HG02973 (cell line): Measurements from ENCODE around the gene ASB10.

Source experiments
- ATAC-seq: cut with Tn5 transposase; IDR thresholded peaks from one replicate; pipeline ENCODE4 v1.9.1; 2021; ENCODE audit warnings: moderate library complexity; ENCODE audit not compliant: unreplicated experiment

ASB10 gene

GRCh38 chr7:151189038-151189437 lies 2.0 kb upstream of the ASB10 start:
- no peak for ATAC-seq

- ATAC-seq: no peak
Observed at GRCh38 chr7:151188252-151188542, 1.1 kb upstream of the ASB10 start.

GRCh38 chr7:151187409-151188251 lies 580 bp upstream of the ASB10 start:
- ATAC-seq: no peak

- ATAC-seq: no peak
Observed at GRCh38 chr7:151185762-151186639, 1.0 kb downstream of the ASB10 start.

- no peak for ATAC-seq
Observed at GRCh38 chr7:151181011-151181431, 6.0 kb downstream of the ASB10 start.

- ATAC-seq: no peak
Observed at GRCh38 chr7:151179946-151180345, 7.1 kb downstream of the ASB10 start.

- no peak for ATAC-seq
Observed at GRCh38 chr7:151179287-151179860, 7.7 kb downstream of the ASB10 start.

- ATAC-seq: no peak
Observed at GRCh38 chr7:151178831-151179230, 8.2 kb downstream of the ASB10 start.

- ATAC-seq: no peak
Observed at GRCh38 chr7:151178236-151178635, 8.8 kb downstream of the ASB10 start.

GRCh38 chr7:151177310-151177709 lies 9.7 kb downstream of the ASB10 start:
- ATAC-seq: no peak

- ATAC-seq: no peak
Observed at GRCh38 chr7:151176401-151176800, 10.6 kb downstream of the ASB10 start.

GRCh38 chr7:151175793-151176311 lies 11.2 kb downstream of the ASB10 start:
- ATAC-seq: no peak

- ATAC-seq: no peak
Observed at GRCh38 chr7:151175047-151175792, 11.8 kb downstream of the ASB10 start.

GRCh38 chr7:151174246-151175046 lies 12.6 kb downstream of the ASB10 start:
- ATAC-seq: no peak

GRCh38 chr7:151173386-151174245 lies 13.4 kb downstream of the ASB10 start:
- ATAC-seq: no peak

GRCh38 chr7:151172273-151173141 lies 14.5 kb downstream of the ASB10 start:
- no peak for ATAC-seq

- no peak for ATAC-seq
Observed at GRCh38 chr7:151168787-151169162, 18.3 kb downstream of the ASB10 start.
